ENCODE data around the gene C3orf62. TPM values are rescaled to one million over a fixed set of nuclear protein-coding genes. Genes with fewer than 3 reads are reported as not detected.

Gene C3orf62
- total and polyA plus RNA-seq, 2 of the 4 experiments (the other 2 are of a cell fraction): 0.90 to 3.1 TPM

- H4K5ac ChIP-seq (ENCODE audit: low read depth, low read length): no peak overlapping the region
- no peak overlapping the region for H3K9ac ChIP-seq (ENCODE audit: low read depth, low read length)
- H3K14ac ChIP-seq (replicated peaks; ENCODE audit: low read depth, low read length): no peak overlapping the region
- dilution Hi-C loops (cut with HindIII; ENCODE audit: low sequenced_read_pairs, unreplicated experiment) (no loop called here), intact Hi-C loops (cut with micrococcal nuclease) (no loop called here), in situ Hi-C loops (cut with MboI; ENCODE audit: low sequenced_read_pairs) (no loop called here)
- H3K4me2 ChIP-seq (ENCODE audit: low read depth, low read length): no peak overlapping the region
- DNase-seq (no peak), ATAC-seq (ENCODE audit: low read depth) (no peak)
- no peak overlapping the region for H3K4me3 ChIP-seq (ENCODE audit: insufficient read depth, low read depth, low read length)
- no peaks in the 10 kb centered on the region for H3K9me3 ChIP-seq (ENCODE audit: control insufficient read depth, insufficient read depth, low read length)
- no peak overlapping the region for H3K27ac ChIP-seq (ENCODE audit: insufficient read depth, low read length)
- peaks cover 4% of the 10 kb centered on the region; the same call in 1 of the 2 replicates for H3K36me3 ChIP-seq (ENCODE audit: control insufficient read depth, insufficient read depth, low read length)
- no peak overlapping the region for H3K23ac ChIP-seq (ENCODE audit: low read depth, low read length)
- H3K56ac ChIP-seq (ENCODE audit: extremely low read depth, insufficient read depth, low read length): no peak overlapping the region
- no peak overlapping the region for H3K4ac ChIP-seq (ENCODE audit: low read depth, low read length)
- no peaks in the 10 kb centered on the region for H3K79me1 ChIP-seq (ENCODE audit: low read depth in 1 of 2, low read length in 2 of 2)
- H3K4me1 ChIP-seq (ENCODE audit: control insufficient read depth, insufficient read depth, low read length): no peaks in the 10 kb centered on the region; the same call in 1 of the 2 replicates
- H2BK120ac ChIP-seq (ENCODE audit: low read depth, low read length): no peak overlapping the region
- no peak overlapping the region for H2BK20ac ChIP-seq (ENCODE audit: low read depth, low read length)
- H2BK15ac ChIP-seq (ENCODE audit: low read depth, low read length): no peak overlapping the region
- no peak overlapping the region for H3K18ac ChIP-seq (ENCODE audit: low read depth, low read length)
- CTCF ChIA-PET: no interaction called here
- POLR2A ChIA-PET (ENCODE audit: unreplicated experiment): no interaction called here
- H4K8ac ChIP-seq (ENCODE audit: low read depth in 2 of 2, low read length in 2 of 2): no peak overlapping the region
- H4K91ac ChIP-seq (ENCODE audit: insufficient read depth, low read depth, low read length): no peak overlapping the region
- BruUV-seq (replicated peaks): no TSS peak
- no peak overlapping the region for H2AFZ ChIP-seq (replicated peaks; ENCODE audit: low read length, poor library complexity)
- WGBS, 2 experiments (ENCODE audit: extremely low coverage in 2 of 2, insufficient read length in 1 of 2): 94% methylated on average over 2 of the region's 10 CpGs; no CpG with 5 or more reads in 1 of the 2 experiments
- TF ChIP-seq NFE2L2 (IDR thresholded peaks at IDR 0.05; ENCODE audit: low read depth, low read length): no peak
- no peak for TF ChIP-seq MAZ (IDR thresholded peaks at IDR 0.05; ENCODE audit: borderline replicate concordance, low read depth, low read length)
- no peak for TF ChIP-seq RCOR1 (IDR thresholded peaks at IDR 0.05; ENCODE audit: insufficient replicate concordance, low read length)
- no peak for TF ChIP-seq ELK1 (IDR thresholded peaks at IDR 0.05; ENCODE audit: borderline replicate concordance, low read depth, low read length)
- no peak for TF ChIP-seq BHLHE40 (IDR thresholded peaks at IDR 0.05; ENCODE audit: low read depth, low read length)
- TF ChIP-seq CHD1 (IDR thresholded peaks at IDR 0.05; ENCODE audit: low read depth, low read length): no peak
- no peak for TF ChIP-seq SMC3 (IDR thresholded peaks at IDR 0.05; ENCODE audit: low read depth, low read length)
- no peak for TF ChIP-seq USF2 (IDR thresholded peaks at IDR 0.05; ENCODE audit: low read depth, low read length)
- no peak for TF ChIP-seq RAD21 (IDR thresholded peaks at IDR 0.05; ENCODE audit: low read length)
- TF ChIP-seq RFX5 (IDR thresholded peaks at IDR 0.05; ENCODE audit: low read depth, low read length): no peak
- no peak for TF ChIP-seq MXI1 (IDR thresholded peaks at IDR 0.05; ENCODE audit: borderline replicate concordance, low read depth, low read length)
- TF ChIP-seq FOS (IDR thresholded peaks at IDR 0.05; ENCODE audit: low read depth, low read length): no peak
- no peak for TF ChIP-seq CEBPB (IDR thresholded peaks at IDR 0.05; ENCODE audit: low read depth, low read length)
- no peak for TF ChIP-seq CTCF (conservative IDR thresholded peaks at IDR 0.05; ENCODE audit: low read depth, low read length)
- no peak for TF ChIP-seq POLR2A (IDR thresholded peaks at IDR 0.05; ENCODE audit: low read depth, low read length)
- TF ChIP-seq MAFK (IDR thresholded peaks at IDR 0.05; ENCODE audit: low read depth, low read length): no peak
- no peak overlapping the region for H2AK5ac ChIP-seq (ENCODE audit: low read depth, low read length)
- H3K9me1 ChIP-seq (ENCODE audit: insufficient read depth, low read length): peaks cover 2% of the 10 kb centered on the region
- H3K27me3 ChIP-seq (ENCODE audit: control insufficient read depth, insufficient read depth, low read length): no peaks in the 10 kb centered on the region
- no peaks in the 10 kb centered on the region for H4K20me1 ChIP-seq (ENCODE audit: insufficient read depth, low read length)
- no peak overlapping the region for H2AK9ac ChIP-seq (replicated peaks; ENCODE audit: low read depth, low read length, poor library complexity)
- H2BK5ac ChIP-seq (ENCODE audit: low read depth, low read length, poor library complexity, severe bottlenecking): no peak overlapping the region
These were observed 11.2 kb downstream of the C3orf62 start for GRCh38 chr3:49265661-49266386.
